HPDE6-E6E7 (cell line): ENCODE results near the gene TMEM45B.
"Not testable (repeated sequence)": the region's sequence is repeated elsewhere in the genome, so short reads cannot be mapped to it uniquely, and the experiment has no call there.

Experiments
- DNase-seq: peaks from one replicate; pipeline ENCODE4 v3.0.0; 2011; ENCODE audit warnings: missing footprints; ENCODE audit errors: extremely low spot score

The TMEM45B gene

DNA sequence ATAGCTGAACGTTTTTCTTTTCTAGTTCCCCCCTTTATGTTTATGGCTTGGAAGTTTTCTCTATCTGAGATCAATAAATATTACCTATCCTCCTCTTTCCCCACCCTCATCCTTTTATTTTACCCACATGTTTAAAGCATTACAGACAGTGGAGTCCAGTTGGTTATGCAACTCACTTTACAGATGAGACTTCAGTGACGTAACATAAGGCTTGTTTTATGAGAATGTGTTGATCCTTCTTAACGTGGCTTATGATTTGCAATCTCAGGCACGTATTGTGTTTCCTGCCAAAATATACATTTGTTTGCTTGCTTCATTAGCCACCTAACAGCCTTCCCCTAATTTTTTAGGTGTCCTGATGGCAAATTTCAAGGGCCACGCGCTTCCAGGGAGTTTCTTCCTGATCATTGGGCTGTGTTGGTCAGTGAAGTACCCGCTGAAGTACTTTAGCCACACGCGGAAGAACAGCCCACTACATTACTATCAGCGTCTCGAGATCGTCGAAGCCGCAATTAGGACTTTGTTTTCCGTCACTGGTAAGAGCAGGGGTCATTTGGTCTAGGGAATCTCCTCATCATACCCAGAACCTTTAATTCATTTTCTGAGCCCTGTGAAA, 36.6 kb downstream of the TMEM45B start:
- DNase-seq: no peak

DNA sequence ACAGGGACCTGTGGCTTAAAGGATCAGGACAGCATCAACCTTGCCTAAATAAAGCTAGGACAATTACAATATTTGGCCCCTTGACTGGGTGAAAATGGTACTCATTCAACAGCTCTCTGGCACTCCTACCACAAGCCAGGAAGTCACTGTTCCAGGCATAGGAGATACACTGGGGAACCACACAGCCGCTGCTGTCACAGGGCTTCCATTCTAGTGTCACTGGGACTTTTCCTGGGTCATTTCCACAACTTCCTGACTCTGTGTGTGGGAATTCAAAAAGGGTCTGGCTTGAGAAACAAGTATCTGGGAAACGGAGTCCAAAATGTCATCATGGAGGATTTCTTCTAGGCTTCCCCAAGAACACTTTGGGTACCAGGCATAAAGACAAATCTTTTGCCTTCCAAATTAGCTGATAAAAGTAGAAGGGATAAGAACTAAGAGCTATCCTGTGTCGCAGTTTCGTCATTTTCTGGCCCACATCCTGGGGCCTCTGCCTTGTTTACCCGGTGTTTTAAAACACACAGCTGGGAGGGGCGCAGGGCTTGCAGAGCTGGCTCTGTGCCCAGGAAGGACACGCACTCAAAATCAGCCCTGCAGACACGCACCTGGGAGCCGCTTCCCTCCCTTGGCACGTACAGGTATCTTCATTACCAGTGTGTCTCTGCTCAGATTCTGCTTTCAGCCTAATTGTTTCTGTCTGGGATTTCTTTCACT, 38.0 kb downstream of the TMEM45B start:
- DNase-seq: peak; percentile 73

DNA sequence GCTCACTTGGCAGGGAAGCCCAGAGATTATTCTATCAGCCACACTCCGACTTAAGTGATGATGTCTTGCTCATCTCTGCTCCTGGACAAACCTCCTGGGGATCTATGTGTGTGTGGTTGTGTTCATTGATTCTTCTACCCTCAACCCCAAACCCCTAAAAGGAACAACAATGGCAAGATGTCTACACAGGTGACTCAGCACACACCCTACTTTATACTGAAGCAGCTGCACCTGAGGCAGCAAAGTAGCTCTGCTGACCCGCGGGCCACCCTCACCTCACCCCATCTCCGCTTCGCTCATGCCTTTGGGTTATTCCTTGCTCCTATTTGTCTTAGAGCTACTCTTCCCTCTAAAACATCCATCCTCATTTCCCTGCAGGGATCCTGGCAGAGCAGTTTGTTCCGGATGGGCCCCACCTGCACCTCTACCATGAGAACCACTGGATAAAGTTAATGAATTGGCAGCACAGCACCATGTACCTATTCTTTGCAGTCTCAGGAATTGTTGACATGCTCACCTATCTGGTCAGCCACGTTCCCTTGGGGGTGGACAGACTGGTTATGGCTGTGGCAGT, 38.7 kb downstream of the TMEM45B start:
- DNase-seq: peak; percentile 41

DNA sequence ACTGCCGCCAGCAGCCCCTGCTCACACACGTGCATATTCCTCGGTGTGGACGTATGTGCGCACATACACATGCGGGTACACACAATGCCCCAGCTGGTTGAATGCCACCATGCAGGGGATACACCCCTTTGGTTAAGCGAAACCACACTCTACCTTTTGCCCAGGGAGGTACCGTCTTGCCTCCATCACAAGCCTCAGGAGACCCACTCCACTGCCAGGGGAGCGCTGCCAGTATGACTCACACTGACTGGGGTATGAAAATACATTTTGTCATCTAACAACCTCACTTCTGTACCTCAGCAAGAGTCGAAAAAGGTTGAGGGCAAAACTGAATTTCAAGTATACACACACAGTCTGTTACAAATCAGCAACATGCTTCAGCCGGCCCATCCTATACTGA, 39.4 kb downstream of the TMEM45B start:
- no peak for DNase-seq

DNA sequence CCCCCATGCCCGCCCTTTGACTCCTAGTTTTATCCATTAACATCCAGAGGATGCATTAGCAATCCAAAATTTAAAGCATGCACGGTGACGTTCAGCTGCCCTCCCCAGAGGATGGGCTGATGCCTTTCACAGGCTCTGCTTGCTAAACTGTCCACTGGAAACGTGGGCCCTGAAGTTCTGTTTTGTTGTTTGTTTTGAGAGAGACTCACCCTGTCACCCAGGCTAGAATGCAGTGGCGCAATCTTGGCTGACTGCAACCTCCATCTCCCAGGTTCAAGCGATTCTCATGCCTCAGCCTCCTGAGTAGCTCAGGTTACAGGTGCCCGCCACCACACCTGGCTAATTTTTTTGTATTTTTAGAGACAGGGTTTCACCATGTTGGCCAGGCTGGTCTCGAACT, 40.4 kb downstream of the TMEM45B start:
- DNase-seq: no peak

DNA sequence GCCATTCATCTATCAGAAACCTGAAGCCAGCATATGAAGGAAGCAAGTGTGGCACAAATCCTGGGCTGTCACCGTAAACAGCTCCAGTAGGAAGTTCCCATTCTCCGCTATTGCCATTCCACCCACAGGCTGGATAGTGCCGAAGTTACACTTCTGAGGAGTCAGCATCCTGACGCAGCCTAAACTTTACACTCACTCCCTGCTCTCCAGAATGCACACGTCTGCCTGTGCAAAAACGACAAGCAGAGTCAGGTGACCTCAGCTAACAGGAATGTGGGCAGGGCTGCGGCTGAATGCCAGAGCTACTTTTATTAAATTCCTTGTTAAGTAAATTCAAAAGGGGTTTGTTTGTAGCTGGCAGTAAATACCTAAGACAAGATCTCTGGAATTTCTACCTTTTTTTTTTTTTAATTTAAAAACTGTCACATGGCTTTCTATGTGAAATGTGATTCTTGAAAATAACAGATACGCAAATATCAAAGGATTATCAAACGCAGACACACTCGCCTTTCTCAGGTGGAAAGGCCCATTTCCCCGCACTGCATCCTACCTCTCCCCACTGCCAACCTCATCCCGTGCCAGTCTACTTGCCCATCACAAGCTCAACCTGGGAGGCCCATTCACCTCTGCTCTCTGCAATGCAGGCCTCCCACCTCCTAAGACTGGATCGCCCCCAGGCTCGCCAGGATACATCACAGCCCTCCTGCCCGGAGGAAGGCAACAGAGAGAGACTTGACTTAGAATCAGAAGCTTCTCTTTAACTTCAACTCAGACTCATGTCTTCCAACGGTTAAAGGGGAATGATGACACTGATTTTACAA, 46.3 kb downstream of the TMEM45B start:
- peak; percentile 97 for DNase-seq

DNA sequence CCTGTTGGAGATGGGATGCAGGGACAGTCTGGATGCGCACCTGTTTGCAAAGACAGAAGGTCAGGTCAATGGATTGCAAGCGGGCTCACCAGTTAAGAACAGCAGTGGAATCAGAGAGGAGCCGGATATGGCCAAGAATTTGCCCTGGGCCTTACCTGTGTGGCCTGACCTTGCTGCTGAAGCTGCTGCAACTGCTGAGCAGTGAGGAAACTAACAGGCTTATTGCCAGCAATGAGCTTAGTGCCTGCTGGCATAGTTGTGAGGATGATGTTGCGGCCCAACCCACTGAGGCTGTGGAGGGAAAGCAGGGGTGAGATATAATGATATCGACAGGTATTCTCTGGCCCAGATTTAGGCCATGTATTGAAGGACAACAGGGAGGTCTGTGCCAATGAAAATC, 49.2 kb downstream of the TMEM45B start:
- DNase-seq: no peak

DNA sequence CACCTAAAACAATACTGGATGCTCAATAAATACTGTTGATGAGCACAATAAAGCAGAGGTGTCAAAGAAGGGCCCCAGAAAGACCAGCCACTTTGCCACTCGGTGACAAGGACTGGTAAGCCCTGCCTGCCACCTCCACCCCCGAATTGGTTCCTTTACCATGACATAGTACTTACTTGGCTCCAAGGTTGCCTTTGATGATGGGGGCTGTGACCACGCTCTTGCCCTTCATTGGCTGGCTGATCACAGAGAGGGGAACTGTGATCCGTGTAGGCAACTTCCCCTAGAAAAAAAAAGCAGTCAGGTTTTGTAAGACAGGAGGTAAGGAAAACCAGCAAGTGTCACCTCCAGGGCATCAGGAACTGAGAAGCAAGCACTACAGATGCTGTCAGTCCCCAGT, 50.1 kb downstream of the TMEM45B start:
- no peak for DNase-seq

DNA sequence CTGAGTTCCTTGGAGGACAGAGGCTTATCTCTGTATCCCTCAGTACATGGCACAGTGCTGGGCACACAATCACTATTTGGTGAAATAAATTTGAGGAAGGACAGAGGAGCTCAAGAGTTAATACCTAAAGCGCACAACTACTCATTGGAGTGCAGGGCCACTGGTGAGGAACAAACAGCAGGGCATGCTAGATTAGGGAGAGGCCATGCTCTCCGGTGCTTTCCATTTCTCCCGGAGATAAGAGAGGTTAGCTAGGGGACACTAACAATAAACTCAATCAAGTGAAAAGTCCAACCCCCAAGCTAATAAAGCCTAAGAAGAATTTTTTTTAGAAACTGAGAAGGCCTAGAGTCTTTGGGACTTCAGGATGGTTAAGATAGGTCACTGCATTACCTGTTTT, 50.7 kb downstream of the TMEM45B start:
- no peak for DNase-seq

DNA sequence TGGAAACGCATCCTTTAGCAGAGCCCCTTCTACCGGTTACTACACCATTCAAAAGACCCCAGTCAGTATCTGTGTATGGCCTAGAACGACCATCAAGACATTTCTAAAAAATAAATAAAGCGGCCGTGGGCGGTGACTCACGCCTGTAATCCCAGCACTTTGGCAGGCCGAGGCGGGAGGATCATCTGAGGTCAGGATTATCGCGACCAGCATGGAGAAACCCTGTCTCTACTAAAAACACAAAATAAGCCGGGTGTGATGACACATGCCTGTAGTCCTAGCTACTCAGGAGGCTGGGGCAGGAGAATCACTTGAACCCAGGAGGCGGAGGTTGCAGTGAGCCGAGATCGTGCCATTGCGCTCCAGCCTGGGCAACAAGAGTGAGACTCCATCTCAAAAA, 53.0 kb downstream of the TMEM45B start:
- not testable (repeated sequence) for DNase-seq

DNA sequence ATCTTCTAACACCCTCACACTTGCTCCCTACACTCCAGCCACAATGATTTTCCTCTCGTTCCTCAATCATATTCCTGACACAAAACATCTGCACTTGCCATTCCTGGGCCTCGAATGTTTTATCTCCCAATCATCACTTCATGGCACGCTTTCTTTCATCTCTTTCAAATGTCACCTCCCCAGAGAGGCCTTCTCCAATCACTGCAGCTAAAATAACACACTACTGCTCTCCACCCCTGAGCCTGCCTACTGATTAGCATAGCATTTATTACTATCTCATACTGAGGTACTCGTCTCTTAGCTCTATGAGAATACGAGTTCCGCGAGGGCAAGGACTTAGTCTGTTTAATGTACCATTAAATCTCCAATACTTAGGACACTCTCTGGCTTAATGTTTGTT, 56.3 kb downstream of the TMEM45B start:
- no peak for DNase-seq

DNA sequence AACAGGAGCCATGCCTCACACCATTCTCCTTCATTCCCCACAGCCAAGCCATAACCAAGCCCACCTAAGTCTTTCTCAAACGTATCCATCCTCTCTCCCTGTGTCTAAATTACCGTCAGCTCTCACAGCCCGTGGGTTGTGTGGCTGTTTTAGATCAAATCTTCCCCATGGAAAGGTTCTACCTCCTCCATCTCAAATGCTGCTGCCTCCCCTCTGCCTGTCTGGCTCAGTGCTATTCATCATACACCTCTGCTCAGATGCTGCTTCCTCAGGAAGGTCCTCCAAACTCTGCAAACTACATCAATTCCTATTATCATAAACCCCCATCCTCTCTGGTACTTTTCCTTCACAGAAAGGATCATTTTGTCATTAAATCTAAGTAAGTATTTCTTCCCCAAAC, 64.7 kb downstream of the TMEM45B start:
- no peak for DNase-seq

DNA sequence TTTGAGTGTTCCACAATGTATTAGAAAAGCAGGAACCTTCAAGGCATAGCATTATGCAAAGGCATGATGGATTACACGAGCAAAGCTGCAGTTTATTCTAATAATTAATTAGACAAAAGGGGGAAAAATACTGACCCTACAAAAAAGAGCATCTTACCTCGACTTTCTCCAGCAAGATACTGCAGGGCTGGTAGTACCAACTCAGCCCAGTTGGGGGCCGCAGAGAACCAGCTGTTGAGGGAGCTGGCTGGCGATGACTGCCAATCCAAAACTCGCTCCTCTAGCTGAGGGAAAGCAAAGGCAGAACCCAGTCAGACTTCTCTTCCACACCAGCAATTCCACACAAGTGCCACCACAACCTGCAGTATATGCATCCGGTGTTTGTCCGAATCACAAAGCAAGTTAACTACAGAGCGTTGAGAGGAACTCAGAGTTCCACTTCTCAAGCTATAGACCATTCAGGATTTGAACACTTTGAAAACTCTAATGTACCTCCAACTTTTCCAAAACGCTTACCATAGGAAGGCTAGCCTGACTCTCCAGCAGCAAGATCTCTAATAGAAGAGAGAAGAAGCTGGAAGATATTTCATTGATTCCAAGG, 66.0 kb downstream of the TMEM45B start:
- DNase-seq: peak; percentile 41

DNA sequence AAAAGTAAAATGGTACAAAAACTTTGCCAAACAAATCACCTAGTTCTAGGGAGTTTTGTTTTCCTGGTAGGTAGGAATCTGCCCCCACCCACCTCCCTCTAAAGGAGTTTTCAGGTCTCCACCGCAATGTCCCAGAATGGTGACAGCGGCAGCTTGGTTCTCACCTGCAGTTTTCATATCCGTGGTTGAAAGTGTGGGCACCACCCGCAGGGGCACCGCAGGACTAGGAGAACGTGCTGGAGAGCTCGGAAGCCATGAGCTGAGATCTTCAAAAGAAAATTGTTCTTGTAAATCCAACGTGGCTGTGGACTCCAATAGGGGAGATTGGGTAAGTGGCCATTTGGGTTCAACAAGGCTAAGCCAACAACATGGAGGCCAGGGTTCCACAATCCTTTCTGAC, 68.9 kb downstream of the TMEM45B start:
- no peak for DNase-seq

DNA sequence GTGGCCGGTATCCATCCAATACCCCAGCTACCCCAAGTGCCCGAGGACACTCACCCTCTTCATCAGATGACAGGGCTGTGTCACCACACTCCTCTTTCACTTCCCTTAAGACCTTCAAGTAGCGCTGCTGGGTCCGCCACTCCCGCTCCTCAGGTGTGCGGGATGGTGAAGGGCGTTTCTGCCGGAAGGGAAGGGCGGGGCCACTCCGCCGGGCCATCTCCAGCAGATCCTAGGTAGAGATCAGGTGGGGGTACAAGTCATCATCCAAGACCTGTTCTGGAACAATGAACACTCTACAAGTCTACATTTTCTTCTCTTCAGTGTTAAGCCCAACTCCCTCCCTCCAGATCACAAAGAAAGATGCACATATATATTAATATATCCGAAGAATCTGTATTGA, 69.7 kb downstream of the TMEM45B start:
- no peak for DNase-seq

DNA sequence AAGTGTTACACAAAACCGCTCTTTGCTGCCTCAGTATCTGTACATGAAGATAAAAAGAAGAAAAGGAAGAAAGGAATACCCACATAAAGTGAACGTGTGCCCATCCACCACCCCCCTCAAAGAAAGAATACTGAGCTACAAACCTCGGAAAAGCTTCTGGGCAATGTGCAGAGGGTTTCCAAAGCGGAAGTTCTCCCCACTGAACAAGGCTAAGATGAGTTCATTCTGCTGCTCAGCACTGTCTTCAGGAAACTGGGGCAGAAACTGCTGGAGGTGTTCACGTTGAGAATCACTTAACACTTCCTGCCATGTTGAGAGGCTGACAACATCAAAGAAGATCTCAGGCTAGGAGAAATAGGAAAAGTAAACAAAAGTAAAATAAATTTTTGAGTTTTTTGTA, 72.8 kb downstream of the TMEM45B start:
- DNase-seq: no peak

DNA sequence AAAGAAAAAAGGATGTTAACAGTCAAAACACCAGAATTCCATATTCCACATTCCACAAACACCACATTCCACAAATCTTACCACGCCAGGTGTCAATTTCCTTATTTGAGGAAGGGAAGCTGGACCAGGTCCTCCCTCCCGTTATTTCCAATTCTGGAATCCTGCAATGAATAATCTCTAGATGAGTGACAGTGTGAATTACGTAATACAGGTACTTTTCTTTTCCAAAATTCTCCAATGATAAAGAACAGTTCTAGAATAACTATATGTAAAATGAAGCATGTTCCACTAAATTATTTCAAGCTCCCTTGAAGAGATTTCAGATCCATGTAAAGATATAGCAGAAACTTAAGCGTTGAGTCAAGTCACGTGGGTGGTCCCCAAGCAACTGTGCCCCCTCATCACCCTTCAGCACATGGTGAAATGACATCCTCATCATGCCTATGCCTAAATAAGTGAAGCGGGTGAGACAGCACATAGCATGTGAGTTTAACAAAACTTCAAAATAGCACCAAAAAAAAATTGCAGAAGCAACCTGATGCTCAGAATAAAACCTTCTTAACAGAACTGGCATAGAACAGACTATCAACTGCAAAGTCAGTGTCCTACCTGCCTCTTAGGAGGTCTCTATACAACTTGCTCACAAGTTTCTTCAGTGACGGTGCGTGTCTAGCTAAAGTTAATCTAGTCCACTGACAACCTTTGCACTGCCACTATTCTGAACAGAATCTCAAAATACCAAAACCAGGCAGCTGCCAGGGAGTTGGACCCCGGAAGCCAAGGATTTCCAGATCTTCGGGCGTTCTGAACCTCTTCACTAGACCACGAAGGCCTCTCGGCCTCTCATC, 78.9 kb downstream of the TMEM45B start:
- DNase-seq: no peak

DNA sequence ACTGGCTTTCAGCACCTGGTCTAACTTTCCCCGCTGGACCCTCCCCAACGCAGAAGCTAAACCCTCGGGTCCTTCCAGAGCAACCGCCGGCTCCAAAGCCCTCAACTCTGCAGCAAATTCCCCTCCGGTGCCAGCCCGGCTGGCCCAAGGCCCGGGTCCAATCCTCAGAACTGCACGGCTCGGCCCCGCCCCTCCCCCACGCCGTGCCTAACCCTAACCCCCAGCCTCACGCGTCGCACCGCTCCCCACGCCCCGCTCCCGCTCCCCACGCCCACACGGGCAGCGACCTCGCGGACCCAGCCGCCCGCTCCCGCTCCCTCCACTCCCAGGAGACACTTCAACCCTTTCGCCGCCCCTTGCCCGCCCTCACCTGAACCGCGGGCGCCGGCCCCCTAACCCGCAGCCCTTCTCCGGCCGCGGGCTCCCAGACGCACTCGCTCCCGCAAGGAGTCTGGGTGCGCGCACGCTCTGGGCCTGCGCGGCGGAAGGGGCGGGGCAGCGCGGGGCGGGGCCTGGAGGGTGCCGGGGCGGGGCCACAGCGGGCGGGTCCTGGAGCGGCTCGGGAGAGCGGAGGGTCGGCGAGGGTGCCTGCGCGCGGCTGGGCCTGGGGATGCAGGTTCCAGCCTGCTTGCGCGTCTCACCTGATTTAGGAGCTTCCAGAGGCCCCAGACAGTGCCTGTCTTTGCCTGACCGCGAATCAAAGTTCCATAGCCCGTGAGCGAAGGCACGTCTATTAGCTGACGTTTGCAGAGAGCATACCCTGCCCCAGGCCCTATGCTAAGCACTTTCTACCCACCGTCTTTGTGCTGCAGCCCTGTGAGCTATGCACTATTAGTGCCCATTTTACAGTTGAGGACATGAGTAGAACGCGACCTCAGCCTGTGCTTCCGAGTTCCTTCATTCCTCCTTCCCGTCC, 79.7 kb downstream of the TMEM45B start, which contains the start of gene NFRKB:
Gene NFRKB (minus strand): TSS at position 453 of the 916 bp plus-strand sequence. CDS start 2,729 bp downstream, outside the sequence.
- DNase-seq: peak; percentile 84

DNA sequence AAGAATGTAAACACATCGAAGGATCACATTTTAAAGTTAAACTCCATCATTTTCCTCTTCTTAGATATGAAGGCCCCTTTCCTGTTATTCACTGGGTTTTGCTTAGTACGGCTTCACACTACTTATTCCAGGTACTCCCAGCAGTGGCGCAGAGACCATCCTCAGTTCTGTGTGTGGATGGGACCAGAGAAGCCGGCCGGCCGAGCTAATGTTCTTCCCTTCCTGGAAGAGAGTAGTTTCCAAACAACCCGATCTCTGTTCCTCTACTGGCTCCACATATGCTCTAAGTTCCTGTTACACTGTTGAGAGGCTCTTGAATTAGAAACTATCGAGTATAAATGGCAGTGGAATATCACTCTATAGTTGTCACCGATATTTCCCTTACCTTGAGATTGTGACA, 80.4 kb downstream of the TMEM45B start:
- peak; percentile 14 for DNase-seq

DNA sequence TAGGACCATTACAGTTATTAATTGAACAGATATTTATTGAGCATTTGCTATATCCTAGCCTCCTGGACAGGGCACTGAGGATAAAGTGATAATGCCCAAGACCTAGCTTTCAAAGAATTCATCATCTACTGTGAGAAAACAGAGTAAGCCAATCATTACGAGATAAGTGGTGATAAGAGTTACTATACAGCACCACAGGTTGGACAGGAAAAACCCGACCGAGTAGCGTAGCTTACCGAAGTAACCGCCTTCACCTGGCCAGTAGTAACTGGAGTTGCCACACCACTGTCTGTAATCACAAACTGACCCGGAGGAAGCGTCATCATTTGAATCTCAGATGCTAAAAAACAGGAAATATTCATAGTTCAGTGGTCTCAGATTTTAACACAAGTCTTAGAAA, 89.8 kb downstream of the TMEM45B start:
- DNase-seq: no peak
